Upper lobe of right lung (tissue), 1 donor: ENCODE results near the gene COPG2. TPM values are rescaled to one million over a fixed set of nuclear protein-coding genes. Genes with fewer than 3 reads are reported as not detected.

Experiments used
- ATAC-seq: fragments of 200-7000 bp; cut with Tn5 transposase; one replicate; pipeline ENCODE4 v1.9.1; 2020; ENCODE audit warnings: mild to moderate bottlenecking, moderate library complexity
- DNase-seq: peaks from one replicate; pipeline ENCODE4 v3.0.0-alpha.2; 2020
- H3K27ac ChIP-seq: fragments of 200-600 bp; one replicate; pipeline ENCODE4 v1.8.0; 2022
- H3K27me3 ChIP-seq: fragments of 200-600 bp; one replicate; pipeline ENCODE4 v1.8.0; 2022; ENCODE audit warnings: mild to moderate bottlenecking
- H3K36me3 ChIP-seq: fragments of 200-600 bp; one replicate; pipeline ENCODE4 v1.8.0; 2022
- H3K4me1 ChIP-seq: fragments of 200-600 bp; one replicate; pipeline ENCODE4 v1.8.0; 2022
- H3K4me3 ChIP-seq: fragments of 200-600 bp; one replicate; pipeline ENCODE4 v1.8.0; 2022; ENCODE audit warnings: mild to moderate bottlenecking
- H3K9me3 ChIP-seq: fragments of 200-600 bp; one replicate; pipeline ENCODE4 v1.8.0; 2022
- CTCF ChIP-seq: fragments of 200-600 bp; IDR thresholded peaks from one replicate; pipeline ENCODE4 v1.8.0; 2022; ENCODE audit warnings: antibody characterized with exemption
- intact Hi-C: fragments of 100-400 bp; cut with DNase I; formaldehyde crosslinking; loops from one replicate; pipeline ENCODE4 v1.11.0; 2022
- total RNA-seq: library from RNA; stranded (reverse); fragmentation: NEBNext Ultra II Directional; extraction: Animal tissue kit (Norgen Biotek cat#: 25700); gene quantifications from one replicate; pipeline ENCODE4 v1.2.1, GENCODE V29; 2021
- donor health status: DM: no; HTN: yes; CAD: no; lungs with severe emphysema.

COPG2 gene
- total RNA-seq, 1 donor from 2014 or later = 16.3 TPM

GRCh38 chr7:130641040-130641439 lies 27.5 kb downstream of the COPG2 start:
- no peak overlapping the region for H3K27ac ChIP-seq
- H3K27me3 ChIP-seq = no peaks in the 10 kb centered on the region
- H3K9me3 ChIP-seq = no peaks in the 10 kb centered on the region
- DNase-seq (no peak), ATAC-seq (no peak)
- no peak for TF ChIP-seq CTCF
- H3K36me3 ChIP-seq = no peaks in the 10 kb centered on the region
- H3K4me3 ChIP-seq = no peak overlapping the region
- no peaks in the 10 kb centered on the region for H3K4me1 ChIP-seq
- intact Hi-C loops = no loop called here

GRCh38 chr7:130639388-130639787 lies 29.2 kb downstream of the COPG2 start:
- ATAC-seq = no peak
- Histone ChIP-seq H3K27ac (no peak overlapping the region), H3K27me3 (no peaks in the 10 kb centered on the region), H3K36me3 (no peaks in the 10 kb centered on the region), H3K9me3 (no peaks in the 10 kb centered on the region), H3K4me3 (no peak overlapping the region), H3K4me1 (no peaks in the 10 kb centered on the region)
- DNase-seq = no peak
- no peak for TF ChIP-seq CTCF
- intact Hi-C loops = no loop called here

GRCh38 chr7:130632111-130632510 lies 36.4 kb downstream of the COPG2 start:
- intact Hi-C loops = no loop called here
- no peak for TF ChIP-seq CTCF
- Histone ChIP-seq H3K36me3 (no peaks in the 10 kb centered on the region), H3K4me3 (no peak overlapping the region), H3K27me3 (no peaks in the 10 kb centered on the region), H3K4me1 (no peaks in the 10 kb centered on the region), H3K27ac (no peak overlapping the region), H3K9me3 (peaks cover 3% of the 10 kb centered on the region)
- ATAC-seq (no peak), DNase-seq (no peak)

GRCh38 chr7:130628901-130629300 lies 39.6 kb downstream of the COPG2 start:
- ATAC-seq = no peak
- Histone ChIP-seq H3K4me1 (no peaks in the 10 kb centered on the region), H3K9me3 (peaks cover 10% of the 10 kb centered on the region), H3K36me3 (no peaks in the 10 kb centered on the region), H3K27ac (no peak overlapping the region), H3K27me3 (no peaks in the 10 kb centered on the region), H3K4me3 (no peak overlapping the region)
- intact Hi-C loops = no loop called here
- TF ChIP-seq CTCF = no peak
- DNase-seq = no peak

GRCh38 chr7:130627775-130628174 lies 40.8 kb downstream of the COPG2 start:
- no peaks in the 10 kb centered on the region for H3K27me3 ChIP-seq
- H3K9me3 ChIP-seq = peaks cover 10% of the 10 kb centered on the region
- ATAC-seq (no peak), DNase-seq (no peak)
- no peaks in the 10 kb centered on the region for H3K4me1 ChIP-seq
- no peaks in the 10 kb centered on the region for H3K36me3 ChIP-seq
- TF ChIP-seq CTCF = no peak
- intact Hi-C loops = no loop called here
- H3K4me3 ChIP-seq = no peak overlapping the region
- H3K27ac ChIP-seq = no peak overlapping the region

GRCh38 chr7:130622866-130623265 lies 45.7 kb downstream of the COPG2 start:
- no peaks in the 10 kb centered on the region for H3K36me3 ChIP-seq
- no peak overlapping the region for H3K27ac ChIP-seq
- peaks cover 6% of the 10 kb centered on the region for H3K9me3 ChIP-seq
- ATAC-seq (no peak), DNase-seq (no peak)
- no peaks in the 10 kb centered on the region for H3K27me3 ChIP-seq
- no peak overlapping the region for H3K4me3 ChIP-seq
- TF ChIP-seq CTCF = no peak
- H3K4me1 ChIP-seq = no peaks in the 10 kb centered on the region
- intact Hi-C loops = no loop called here
